DMS79 treated with DMSO at 0.1 percent for 48 hours (cell line): ENCODE results near the gene MED17.

Experiments
- DNase-seq: peaks from one replicate; lab custom pipeline; 2025; lab: John Stamatoyannopoulos, UW

Gene MED17

DNA sequence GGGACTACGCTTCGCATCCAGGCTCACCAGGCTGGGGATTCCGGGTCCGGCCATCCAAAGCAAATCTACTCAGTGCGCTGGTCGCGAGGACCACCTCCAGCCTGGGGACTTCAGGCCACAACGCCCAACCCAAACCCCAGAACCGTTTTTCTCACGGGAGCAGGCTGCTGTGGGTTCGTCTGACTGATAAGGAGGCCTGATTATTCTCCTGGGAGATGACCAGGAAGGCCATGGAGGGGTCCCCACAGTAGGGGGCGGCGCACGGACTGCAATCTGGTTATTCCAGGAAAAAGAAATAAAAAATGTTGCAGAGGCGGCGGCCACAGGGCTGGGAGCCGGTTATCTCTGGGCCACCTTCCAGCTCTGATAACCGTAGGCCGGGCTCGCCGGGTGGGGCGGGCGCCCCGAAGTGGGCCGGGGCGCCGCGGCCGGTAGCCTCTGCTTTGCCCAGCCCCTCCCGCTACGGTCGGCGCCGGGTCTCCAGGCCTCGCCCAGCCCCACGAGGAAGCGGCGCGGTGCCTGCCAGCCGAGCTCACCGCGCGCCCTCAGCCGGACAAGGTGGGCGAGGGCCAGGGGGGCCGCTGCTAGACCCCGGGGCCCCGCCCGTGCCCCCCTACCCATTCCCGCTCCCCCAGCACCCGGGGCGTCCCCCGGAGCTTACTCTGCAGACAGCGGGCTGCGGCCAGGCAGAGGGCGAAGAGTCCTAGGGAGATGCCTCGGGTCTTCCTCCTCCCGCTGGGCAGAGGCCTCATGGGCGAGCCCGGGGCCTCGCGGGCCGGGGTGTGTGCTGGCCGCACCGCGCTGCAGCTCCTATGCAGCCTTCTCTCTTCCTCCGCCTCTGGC is 65.9 kb downstream of the MED17 start:
- DNase-seq: peak; percentile 54

DNA sequence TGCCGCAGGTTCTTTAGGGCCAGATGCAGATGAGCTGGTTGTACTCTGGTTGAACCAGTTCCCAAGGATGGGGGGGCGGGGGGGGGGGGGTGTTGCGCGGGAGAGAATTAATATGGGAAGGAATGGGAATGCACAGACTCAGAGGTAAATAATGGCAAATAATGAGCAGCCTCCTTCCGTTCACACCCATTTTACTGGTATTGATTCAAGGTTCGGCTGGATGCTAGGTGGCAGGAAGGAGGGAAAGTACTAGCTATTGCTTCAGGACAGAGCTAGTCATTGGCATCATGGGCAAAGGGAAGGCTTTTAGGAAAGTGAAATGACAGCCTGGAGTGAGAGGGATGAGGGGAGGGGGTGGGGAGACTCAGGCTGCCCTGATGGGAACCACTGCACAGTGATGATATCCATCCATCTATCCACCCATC is 66.5 kb downstream of the MED17 start, which contains the start of gene VSTM5:
VSTM5 (minus strand) TSS at position 25 of the 425 bp plus-strand sequence. CDS start 116 bp downstream, outside the sequence.
- DNase-seq: peak; percentile 54

DNA sequence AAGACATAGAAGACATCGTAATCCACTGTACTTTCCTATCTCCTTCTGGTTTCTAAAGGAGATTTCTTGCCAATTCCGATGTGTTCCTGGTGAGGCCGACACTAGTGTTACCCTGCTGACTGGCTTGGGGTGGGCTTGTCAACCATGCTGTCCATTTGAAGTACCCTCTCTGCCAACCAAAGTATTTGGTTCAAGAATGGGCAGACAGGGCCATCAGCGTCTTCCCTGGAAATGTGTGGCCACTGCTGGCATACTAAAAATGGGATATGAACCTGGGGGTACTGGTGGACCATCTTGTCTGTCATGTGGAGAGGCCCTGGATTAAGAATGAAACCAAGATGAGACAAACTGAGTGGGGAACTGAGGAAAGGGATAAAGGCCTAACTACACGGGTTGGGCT is 68.2 kb downstream of the MED17 start:
- DNase-seq: no peak

DNA sequence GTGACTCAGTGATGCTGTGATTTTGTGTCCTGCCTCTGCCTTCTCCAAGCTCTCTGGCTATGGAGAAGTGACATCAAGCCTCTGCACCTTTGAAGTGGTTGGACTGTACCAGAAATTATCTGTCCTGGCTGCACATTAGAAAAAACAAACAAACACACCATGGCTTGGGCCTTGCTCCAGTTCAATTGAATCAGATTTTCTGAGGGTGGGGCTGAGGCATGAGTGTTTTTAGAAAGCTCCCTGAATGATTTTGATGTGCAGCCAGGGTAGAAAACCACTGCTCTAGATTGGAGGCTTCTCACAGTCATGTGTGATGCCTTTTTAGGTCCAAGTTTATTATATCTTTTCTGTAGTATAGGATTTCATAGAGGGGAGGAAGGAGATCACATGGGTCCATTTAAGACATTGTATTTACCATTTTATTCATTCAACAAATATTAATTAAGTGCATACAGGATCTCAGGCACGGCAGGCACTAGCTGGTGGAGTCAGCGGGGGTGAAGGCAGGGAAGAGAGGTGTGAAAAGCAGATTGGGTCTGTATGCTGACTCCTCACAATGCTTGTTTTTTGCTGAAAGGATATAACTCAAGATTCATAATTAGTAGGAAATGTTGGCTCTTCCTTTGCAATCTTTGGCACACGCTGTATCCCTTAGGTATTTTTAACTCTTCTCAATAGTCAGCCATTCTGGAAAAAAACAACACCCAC is 73.5 kb downstream of the MED17 start:
- no peak for DNase-seq

DNA sequence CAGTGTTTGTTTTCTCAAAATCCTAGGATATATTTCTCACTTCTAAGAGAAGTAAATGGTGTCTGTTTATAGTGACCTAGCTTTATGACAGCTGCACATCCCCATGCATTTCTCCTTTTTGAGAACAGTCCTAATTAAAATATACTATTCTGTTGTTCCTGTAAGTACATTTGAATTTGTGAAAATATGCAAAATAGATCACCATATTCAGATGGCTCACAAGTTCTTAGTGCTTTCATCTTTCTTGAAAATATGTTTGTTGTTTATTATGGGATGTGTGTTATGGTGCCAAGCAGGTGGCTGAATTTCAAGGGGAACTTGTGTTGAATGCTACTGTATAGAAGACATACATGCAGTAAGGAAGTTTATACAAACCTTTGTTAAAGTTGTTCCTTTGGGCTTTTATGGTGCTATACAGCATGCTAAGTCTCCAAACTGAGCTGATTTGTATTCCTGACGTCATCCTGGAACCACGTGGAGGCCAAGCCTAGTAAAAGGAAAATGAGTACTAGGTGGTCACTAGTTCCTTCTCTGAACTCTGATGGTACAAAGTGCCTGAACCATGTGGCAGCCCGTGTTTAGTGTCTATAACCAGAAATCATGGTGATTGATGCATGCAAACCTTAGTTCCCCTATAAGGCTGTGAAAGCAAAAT is 74.2 kb downstream of the MED17 start:
- no peak for DNase-seq

DNA sequence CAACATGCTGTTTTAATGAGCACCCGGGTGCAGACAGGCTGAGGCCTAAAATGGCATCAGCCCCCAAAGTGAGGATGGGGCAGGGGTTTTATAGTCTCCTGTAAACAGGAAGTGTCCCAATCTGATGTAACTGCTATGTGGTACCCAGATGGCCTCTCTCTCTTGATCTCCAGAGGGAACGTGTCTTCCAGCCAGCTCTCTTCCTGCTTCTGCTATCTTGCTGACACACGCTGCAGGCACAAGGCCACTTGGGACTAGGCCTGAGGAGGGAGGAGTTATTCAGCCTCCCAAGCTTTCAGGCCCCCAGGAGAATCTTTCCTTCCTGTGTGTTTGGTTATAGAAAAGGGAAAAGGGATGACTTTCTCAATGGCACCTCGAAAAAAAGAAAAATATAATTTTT is 77.7 kb downstream of the MED17 start:
- no peak for DNase-seq
